ENCODE data around the gene EMC6. TPM values are rescaled to one million over a fixed set of nuclear protein-coding genes. Genes with fewer than 3 reads are reported as not detected.

The EMC6 gene
- total and polyA plus RNA-seq, 2 of the 13 experiments (the other 11 are each of a cell fraction or from before 2014, with no cell fraction given): 45.1 to 47.7 TPM

GRCh38 chr17:3636908-3637373 lies 31.7 kb upstream of the EMC6 start (continued):
- peak; percentile 60; the same call in 1 of the 2 replicates for TF ChIP-seq PRDM15 (CRISPR knock-in tag; IDR thresholded peaks at IDR 0.05)
- no peak for TF ChIP-seq HES4 (CRISPR knock-in tag; IDR thresholded peaks at IDR 0.05; ENCODE audit: borderline replicate concordance)
- TF ChIP-seq ZNF558 (CRISPR knock-in tag; IDR thresholded peaks at IDR 0.05; ENCODE audit: borderline replicate concordance): no peak
- TF ChIP-seq ZNF260 (CRISPR knock-in tag; IDR thresholded peaks at IDR 0.05; ENCODE audit: borderline replicate concordance, low read depth): no peak
- TF ChIP-seq PAXIP1 (CRISPR knock-in tag; conservative IDR thresholded peaks at IDR 0.05): no peak
- TF ChIP-seq NR2F2 (IDR thresholded peaks at IDR 0.05; ENCODE audit: borderline replicate concordance, low read depth): no peak
- no peak for TF ChIP-seq MIXL1 (CRISPR knock-in tag; IDR thresholded peaks at IDR 0.05)
- no peak for TF ChIP-seq ZNF570 (CRISPR knock-in tag; IDR thresholded peaks at IDR 0.05; ENCODE audit: borderline replicate concordance)
- no peak for TF ChIP-seq HMGXB3 (CRISPR knock-in tag; IDR thresholded peaks at IDR 0.05; ENCODE audit: borderline replicate concordance)
- no peak for TF ChIP-seq ELK4 (CRISPR knock-in tag; IDR thresholded peaks at IDR 0.05; ENCODE audit: borderline replicate concordance)
- no peak for TF ChIP-seq HOXA9 (CRISPR knock-in tag; IDR thresholded peaks at IDR 0.05; ENCODE audit: borderline replicate concordance)
- TF ChIP-seq RELA (CRISPR knock-in tag; IDR thresholded peaks at IDR 0.05): peak; percentile 10; the same call in 1 of the 2 replicates
- TF ChIP-seq PRDM4 (CRISPR knock-in tag; IDR thresholded peaks at IDR 0.05; ENCODE audit: borderline replicate concordance): no peak

Data from HepG2 (cell line).